Measurements from ENCODE around the gene GREM2.
A peak's percentile ranks its signal among the peaks of the same experiment; 100 is the strongest.

The GREM2 gene

DNA sequence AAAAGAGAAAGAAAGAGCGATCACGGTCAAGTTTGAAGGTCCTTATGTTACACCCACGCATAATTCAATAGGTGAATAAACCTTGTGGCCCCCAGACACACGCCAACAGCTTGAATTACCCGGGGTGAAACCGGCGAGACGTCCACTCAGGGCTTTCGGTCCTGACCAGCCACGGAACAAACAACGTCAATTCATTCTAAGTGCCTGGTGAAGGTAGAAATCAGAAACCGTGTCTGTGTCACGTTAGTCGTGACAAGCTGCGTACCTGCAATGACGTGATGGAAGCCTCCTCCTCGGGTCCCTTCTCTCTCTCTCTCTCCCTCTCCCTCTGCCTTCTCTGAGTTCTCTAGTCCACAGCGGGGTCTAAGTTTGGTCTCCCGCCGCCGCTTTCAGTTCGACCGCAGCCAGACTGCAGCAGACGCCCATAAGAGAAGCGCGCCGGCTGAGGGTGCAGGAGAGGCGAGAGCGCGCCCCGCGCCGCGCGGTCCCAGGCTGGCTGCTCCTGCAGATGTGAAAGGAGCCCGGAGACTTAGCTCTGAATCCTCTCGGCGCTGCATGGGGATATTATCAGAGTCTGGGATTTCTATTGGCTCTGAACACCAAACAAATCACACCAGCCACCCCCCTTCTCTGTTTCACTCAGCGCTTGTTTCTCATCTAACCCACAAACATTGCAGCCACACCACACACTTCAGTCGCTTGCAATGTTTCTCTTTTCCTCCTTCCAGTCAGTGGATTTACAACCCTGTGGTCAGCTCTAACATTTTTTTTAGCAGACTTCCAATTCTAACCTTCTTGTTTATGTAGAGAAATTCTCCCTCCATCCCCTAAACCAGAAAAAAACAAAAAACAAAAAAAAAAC, at the start of gene GREM2:
TSS of gene GREM2 (minus strand) at position 537 of the 862 bp plus-strand sequence. CDS start 118,680 bp downstream, outside the sequence.
- DNase-seq, result peak; percentile 18

- DNase-seq, result no peak
Observed at GRCh38 chr1:240658312-240658960, 46.5 kb upstream of the GREM2 start.

- DNase-seq, result no peak
Observed at GRCh38 chr1:240656531-240656930, 44.6 kb upstream of the GREM2 start.

DNA sequence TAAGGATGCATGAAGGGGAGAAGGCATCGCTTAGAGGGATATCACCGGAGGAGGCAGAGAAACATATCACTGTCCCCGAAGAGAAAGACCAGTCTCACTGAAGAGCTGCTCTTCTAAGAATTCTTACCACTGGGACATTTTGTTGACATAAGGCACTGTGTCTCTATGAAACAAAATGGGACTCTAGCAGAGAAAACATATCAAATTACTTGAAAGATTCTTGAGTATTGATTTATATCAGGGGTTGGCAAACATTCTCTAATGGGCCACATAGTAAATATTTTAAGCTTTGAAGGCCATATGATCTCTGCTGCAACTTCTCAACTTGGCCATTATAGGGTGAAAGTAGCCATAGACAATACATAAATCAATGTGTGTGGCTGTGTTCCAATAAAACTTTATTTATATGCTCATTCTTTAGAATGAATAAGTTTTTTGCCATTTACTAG, 41.0 kb upstream of the GREM2 start:
- DNase-seq, result no peak

GRCh38 chr1:240652549-240652948, 40.6 kb upstream of the GREM2 start:
- no peak for DNase-seq

DNA sequence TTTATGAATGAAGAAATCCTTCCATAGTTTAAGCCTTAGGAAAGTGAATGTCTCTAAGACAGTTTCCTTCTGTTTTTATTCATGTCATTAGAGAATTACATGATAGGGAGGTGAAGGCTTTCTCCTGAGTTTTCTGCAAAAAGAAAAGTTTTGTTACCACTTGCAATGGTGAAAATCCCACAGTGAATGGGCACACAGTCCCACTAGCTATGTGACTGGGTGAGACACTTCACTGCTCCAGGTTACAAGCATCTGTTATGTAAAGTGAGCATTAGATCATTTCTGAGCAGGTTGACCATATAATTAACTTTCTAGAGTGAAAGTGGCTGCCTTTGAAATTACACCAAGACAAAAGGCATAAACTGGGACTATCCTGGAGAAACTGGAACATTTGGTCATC, 38.9 kb upstream of the GREM2 start:
- DNase-seq, result no peak

DNA sequence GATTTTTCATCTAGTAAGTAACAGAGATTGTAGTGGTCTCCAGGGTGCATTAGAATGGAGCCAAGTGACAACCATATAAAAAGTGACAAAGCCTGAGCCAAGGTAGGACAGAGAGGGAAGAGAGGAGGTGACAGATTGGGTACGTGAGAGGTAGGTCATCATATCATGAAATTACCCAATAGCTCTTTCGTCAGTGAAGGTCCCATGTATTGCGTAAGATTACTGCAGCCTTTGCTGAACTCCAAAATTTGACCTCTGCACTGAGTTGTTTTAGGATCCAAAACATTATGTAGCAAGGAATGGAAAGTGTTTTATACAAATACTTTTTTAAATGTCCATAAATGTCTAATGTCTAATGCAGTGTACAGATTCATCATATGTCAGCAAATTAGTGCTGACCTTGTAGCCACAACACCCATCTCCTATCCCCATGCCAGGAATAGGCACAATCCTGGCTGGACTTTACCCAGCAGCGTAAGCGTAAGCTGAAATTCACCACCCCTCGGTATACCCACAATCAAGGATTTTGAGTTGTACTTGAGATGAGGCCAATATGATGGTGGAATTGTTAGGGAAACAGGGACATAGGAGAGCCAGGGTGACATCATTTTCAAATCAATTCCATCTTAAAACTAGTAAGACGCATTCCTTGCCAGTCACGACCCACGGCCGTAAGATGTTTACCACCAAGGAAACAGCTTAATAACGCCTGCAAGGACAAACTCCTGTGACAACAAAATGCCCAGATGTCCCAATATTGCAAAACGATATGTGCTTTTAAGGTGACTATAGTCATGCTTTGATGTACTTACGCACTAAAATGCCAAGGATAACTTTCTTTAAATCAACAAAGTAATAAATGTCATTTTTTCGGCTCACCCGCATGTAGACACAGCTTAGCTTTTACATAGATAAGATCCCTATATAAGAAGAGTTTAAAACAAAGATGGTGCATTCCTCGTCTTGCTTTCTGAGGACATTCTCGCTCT, 38.1 kb upstream of the GREM2 start:
- DNase-seq, result no peak

GRCh38 chr1:240646571-240647240, 34.8 kb upstream of the GREM2 start:
- no peak for DNase-seq

DNA sequence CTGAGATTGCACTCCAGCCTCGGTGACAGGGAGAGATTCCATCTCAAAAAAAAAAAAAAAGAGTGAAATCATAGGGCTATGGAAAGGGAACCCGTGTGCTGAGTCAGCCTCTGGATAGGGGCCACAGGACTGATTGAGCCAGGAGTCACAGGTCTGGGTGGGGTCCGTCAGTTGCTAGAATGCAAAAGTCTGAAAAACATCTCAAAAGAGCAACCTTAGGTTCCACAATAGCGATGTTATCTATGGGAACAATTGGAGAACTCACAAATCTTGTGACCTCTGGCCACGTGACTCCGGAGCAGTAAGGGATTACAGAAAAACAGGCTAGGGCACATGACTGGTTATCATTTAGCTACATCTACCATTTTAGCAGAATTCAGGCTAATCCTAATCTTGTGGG, 32.8 kb upstream of the GREM2 start:
- no peak for DNase-seq

DNA sequence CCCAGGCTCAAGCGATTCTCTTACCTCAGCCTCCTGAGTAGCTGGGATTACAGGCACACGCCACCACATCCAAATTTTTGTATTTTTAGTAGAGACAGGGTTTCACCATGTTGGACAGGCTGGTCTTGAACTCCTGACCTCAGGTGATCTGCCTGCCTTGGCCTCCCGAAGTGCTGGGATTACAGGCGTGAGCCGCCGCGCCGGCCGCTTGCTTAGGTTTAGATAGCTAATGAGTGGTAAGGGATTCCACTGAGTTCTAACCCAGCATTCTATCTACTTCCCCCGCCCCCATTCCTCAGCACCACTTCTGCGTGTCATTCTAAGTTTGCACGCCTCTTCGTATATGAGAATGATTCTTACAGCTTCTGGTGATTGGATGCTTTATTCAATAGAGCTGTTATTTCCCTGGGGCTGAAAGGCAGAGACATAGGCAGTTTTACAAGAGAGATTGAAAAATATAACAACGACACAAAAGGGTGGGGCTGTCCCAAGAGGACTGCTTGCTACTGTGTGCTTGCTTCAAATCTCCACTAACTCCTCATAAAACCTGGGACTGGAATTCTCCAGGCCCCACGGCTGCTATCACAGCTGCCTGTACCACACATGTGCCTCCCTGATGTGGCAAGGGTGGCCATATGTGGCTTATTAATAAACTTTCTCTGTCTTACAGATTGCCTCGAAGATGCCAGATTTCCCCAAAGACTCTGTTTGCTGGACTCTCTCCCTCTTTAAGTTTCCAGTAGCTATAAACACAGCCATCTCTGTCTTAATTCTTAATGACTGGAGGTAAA, 23.7 kb upstream of the GREM2 start:
- DNase-seq, result no peak

- DNase-seq, result no peak
Observed at GRCh38 chr1:240630409-240630808, 18.5 kb upstream of the GREM2 start.

- no peak for DNase-seq
Observed at GRCh38 chr1:240621249-240621648, 9.3 kb upstream of the GREM2 start.

DNA sequence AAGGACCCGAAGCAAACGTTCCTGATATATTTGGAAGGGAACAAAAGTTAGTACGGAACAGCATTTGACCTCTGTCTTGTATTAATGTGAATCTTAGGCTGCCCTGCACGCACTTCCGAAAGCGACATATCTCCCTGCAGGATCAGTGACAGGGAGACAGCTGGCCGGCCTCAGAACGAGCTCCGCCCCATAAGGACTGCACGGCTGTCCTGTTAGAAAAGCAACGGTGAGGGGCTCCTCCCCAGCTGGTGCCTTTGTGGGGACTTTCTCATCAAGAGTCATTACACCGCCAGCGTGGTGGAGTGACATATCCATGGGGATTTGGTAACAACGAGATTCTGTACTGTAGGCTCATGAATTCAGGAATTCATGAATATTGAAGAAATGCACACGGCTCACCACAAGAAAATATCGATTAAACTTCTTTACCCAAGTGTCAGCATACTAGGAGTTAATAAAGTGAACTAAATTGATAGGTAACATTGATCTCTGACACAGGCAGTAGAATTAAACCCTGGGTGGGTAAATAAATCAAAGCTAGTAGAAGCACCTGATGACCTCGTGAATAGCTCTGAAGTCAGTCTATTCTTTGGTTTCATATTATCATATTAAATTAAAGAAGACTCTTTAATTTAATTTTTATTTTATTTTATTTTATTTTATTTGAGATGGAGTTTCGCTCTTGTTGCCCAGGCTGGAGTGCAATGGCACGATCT, 8.1 kb upstream of the GREM2 start:
- no peak for DNase-seq

DNA sequence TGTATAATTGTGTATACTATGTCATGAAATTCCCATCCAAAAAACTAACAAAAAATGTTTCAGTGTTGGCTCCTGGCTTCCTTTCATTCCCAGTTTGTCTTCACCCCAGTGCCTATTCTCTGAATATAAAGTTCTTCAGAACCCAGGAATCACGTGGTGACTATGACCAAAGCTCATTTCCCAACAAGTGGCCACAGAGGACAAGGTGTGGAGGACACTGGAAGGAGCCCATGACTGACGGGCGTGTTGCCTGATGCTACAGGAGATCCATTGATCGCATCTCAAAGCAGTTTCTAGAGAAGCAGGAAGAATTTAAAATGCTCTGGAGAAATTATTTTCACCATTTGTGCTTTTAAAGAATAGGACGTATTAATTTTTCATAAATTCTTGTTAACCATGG, 7.4 kb upstream of the GREM2 start:
- no peak for DNase-seq

DNA sequence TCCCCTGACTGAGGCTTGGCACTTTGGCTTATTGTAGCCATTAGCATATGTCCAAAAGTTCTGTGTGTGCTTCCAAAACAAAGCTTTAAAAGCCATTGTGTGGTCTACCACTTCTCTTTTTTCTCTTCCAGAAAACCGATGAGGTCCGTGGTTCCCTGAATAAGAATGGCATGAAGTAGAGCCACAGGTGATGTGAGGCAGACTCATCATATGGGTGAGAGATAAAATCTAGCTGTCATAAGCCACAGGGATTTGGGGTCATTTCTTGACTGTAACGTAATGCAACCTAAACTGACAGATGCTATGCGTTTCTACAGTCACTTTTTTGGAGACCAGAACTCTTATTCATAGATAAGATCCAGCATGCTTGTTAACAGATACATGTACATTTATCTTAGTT, 7.0 kb upstream of the GREM2 start:
- DNase-seq, result no peak

DNA sequence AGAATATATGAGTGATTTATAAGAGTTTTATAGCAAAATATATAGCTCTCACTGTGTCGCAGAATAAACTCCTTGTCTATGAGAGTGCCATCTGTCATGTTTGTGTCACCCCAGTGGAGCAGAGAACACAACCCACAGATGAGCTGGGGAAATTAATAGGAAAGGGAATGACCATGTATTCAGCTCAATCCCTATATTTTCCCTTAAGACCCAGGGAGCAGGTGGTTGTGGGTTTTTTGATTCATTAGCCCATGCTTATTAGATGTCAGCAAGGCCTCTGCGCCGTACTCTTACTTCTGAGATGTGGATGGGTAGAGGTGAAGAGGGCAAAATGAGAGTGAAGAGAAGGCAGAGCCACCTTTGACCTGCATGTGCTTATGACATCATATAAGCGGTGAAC, 4.1 kb upstream of the GREM2 start:
- DNase-seq, result no peak

GRCh38 chr1:240613356-240614142, 1.6 kb upstream of the GREM2 start:
- DNase-seq, result no peak

- DNase-seq, result no peak
Observed at GRCh38 chr1:240612811-240613210, 856 bp upstream of the GREM2 start.

DNA sequence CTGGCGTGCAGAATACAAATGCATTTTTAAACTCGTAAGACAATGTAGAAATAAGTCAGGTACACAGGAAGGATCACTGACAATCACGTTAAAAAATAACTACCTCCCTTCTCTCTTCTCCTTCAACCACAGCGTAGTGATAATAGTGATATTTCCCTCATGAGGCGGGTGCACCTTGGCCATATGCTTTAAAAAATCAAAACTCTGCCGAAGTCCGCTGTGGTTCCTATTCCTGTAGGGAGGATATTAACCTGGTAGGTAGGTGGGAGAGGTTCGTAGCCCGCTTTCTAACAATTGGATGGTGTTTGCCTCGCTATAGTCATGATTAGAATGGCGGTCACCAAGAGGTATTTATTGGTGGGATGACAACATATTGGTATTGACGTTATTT, 732 bp downstream of the GREM2 start:
- DNase-seq, result no peak

DNA sequence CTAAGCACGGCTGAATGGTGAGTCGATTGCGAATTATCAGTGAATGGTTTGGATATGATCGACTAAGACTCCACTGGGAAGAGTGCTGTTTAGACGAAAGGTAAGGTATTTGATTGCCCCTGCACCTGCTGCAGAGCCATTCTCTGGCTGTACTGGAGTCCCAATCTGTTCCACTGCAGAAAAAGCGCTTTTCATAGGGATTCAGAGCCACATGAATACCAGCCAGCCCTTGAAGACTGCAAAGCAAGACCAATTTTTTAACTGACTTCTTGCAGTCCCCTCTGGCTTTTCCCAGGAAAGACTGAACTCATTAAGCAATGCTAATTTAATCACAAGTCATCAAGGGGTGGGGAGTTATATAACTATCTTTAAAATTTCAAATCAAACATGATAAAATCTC, 1.3 kb downstream of the GREM2 start:
- no peak for DNase-seq
